Colonic mucosa (tissue), 4 donors: ENCODE measurements around the gene AAK1. TPM values are rescaled to one million over a fixed set of nuclear protein-coding genes. Genes with fewer than 3 reads are reported as not detected.
"Not testable (repeated sequence)": the region's sequence is repeated elsewhere in the genome, so short reads cannot be mapped to it uniquely, and the experiment has no call there.

Experiments used
- DNase-seq: peaks from one replicate; pipeline ENCODE4 v3.0.0-alpha.2; 2020
- H3K27ac ChIP-seq: fragments of 200-600 bp; one replicate; pipeline ENCODE4 v1.8.0; 2021
- H3K27me3 ChIP-seq: fragments of 200-600 bp; one replicate; pipeline ENCODE4 v1.8.0; 2021
- H3K36me3 ChIP-seq: fragments of 200-600 bp; one replicate; pipeline ENCODE4 v1.8.0; 2021
- H3K4me1 ChIP-seq: fragments of 200-600 bp; one replicate; pipeline ENCODE4 v1.8.0; 2021; ENCODE audit warnings: mild to moderate bottlenecking
- H3K4me3 ChIP-seq: fragments of 200-600 bp; one replicate; pipeline ENCODE4 v1.8.0; 2021
- H3K9ac ChIP-seq, 2 donors: one replicate each; pipeline ENCODE4 v1.7.0; 2013; ENCODE audit warnings: control low read depth in 2 of 2, low read depth in 2 of 2, low read length in 2 of 2
- H3K9me3 ChIP-seq: fragments of 200-600 bp; one replicate; pipeline ENCODE4 v1.8.0; 2021
- intact Hi-C: fragments of 100-400 bp; cut with DNase I; formaldehyde crosslinking; loops from one replicate; pipeline ENCODE4 v1.14.1; 2022
- total RNA-seq, 2 donors: library from RNA; stranded (reverse); fragmentation: NEBNext Ultra II Directional in 1 of 2; extraction: Animal tissue kit (Norgen Biotek cat#: 25700) in 1 of 2; gene quantifications; one replicate each; pipeline ENCODE4 v1.2.1, GENCODE V29; 2021
- TF ChIP-seq, protein P1 (sequence below): fragments of 200-600 bp; IDR thresholded peaks from one replicate; pipeline ENCODE4 v1.8.0; 2022; ENCODE audit warnings: antibody characterized with exemption, mild to moderate bottlenecking
- donor health status: healthy.
- donor health status: DM: no; HTN: no; CAD: no.
- donor health status: DM: no; HTN: no; CAD: no.

The AAK1 gene
- total RNA-seq, 2 donors from 2014 or later = 33.5 to 41.7 TPM

GRCh38 chr2:69677914-69678313 is 34.4 kb upstream of the AAK1 start:
- Histone ChIP-seq H3K4me1 (no peaks in the 10 kb centered on the region), H3K27ac (no peak overlapping the region), H3K9me3 (no peaks in the 10 kb centered on the region), H3K36me3 (no peaks in the 10 kb centered on the region), H3K9ac (no peak overlapping the region), H3K4me3 (no peak overlapping the region), H3K27me3 (no peaks in the 10 kb centered on the region)
- TF ChIP-seq, protein P1, sequence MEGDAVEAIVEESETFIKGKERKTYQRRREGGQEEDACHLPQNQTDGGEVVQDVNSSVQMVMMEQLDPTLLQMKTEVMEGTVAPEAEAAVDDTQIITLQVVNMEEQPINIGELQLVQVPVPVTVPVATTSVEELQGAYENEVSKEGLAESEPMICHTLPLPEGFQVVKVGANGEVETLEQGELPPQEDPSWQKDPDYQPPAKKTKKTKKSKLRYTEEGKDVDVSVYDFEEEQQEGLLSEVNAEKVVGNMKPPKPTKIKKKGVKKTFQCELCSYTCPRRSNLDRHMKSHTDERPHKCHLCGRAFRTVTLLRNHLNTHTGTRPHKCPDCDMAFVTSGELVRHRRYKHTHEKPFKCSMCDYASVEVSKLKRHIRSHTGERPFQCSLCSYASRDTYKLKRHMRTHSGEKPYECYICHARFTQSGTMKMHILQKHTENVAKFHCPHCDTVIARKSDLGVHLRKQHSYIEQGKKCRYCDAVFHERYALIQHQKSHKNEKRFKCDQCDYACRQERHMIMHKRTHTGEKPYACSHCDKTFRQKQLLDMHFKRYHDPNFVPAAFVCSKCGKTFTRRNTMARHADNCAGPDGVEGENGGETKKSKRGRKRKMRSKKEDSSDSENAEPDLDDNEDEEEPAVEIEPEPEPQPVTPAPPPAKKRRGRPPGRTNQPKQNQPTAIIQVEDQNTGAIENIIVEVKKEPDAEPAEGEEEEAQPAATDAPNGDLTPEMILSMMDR = no peak
- intact Hi-C loops = no loop called here
- no peak for DNase-seq

DNA sequence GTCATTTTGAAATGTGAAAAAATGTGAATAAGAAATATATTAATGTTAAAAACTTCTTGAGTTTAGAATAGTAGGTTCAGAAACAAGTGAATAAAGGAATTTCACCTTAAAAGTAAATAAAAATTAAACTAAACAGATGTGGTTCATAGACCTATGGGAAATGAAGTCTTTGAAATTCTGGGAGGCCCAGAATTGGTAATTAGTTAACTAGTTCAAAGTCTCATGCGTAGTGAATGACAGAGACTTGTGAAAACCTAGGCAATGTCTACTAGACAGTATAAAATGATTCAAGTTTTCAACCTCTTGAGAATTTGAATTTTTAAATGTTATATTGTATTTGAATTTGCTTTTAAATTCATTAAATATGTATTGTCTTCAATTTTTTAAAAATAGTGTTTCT is 32.6 kb upstream of the AAK1 start:
- TF ChIP-seq, protein P1 = no peak
- Histone ChIP-seq H3K9me3 (no peaks in the 10 kb centered on the region), H3K4me3 (no peak overlapping the region), H3K27ac (no peak overlapping the region), H3K36me3 (no peaks in the 10 kb centered on the region), H3K9ac (no peak overlapping the region), H3K27me3 (no peaks in the 10 kb centered on the region), H3K4me1 (no peaks in the 10 kb centered on the region)
- no peak for DNase-seq
- intact Hi-C loops = no loop called here

DNA sequence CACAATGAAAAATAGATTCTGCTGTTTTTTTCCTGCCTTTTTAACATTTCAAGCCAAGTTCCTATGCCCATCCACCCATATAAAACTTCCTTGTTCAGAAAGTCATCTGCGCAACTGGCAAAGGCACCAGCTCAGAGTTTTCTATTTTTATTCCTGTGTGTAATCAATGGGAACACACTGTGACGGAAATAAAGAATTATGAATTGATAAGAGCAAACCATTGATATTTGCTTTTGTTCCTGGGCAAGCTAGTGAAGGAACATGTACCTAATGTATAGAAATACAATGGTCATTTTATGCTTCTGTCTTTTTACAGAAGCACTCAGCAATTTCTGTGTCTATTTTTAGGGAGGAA is 30.8 kb upstream of the AAK1 start:
- Histone ChIP-seq H3K27ac (no peak overlapping the region), H3K4me1 (no peaks in the 10 kb centered on the region), H3K9ac (no peak overlapping the region), H3K27me3 (no peaks in the 10 kb centered on the region), H3K9me3 (no peaks in the 10 kb centered on the region), H3K36me3 (no peaks in the 10 kb centered on the region), H3K4me3 (no peak overlapping the region)
- DNase-seq = no peak
- TF ChIP-seq, protein P1 = no peak
- intact Hi-C loops = no loop called here

DNA sequence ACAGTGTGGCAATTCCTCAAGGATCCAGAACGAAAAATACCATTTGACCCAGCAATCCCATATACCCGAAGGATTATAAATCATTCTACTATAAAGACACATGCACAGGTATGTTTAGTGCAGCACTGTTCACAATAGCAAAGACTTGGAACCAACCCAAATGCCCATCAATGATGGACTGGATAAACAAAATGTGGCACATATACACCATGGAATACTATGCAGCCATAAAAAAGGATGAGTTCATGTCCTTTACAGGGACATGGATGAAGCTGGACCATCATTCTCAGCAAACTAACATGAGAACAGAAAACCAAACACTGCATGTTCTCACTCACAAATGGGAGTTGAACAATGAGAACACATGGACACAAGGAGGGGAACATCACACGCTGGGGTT is 29.6 kb upstream of the AAK1 start:
- H3K36me3 ChIP-seq, H3K9ac ChIP-seq, H3K27me3 ChIP-seq, H3K9me3 ChIP-seq, intact Hi-C loops, H3K4me3 ChIP-seq, H3K4me1 ChIP-seq, H3K27ac ChIP-seq, DNase-seq: not testable (repeated sequence)

- no peaks in the 10 kb centered on the region for H3K27me3 ChIP-seq
- no peaks in the 10 kb centered on the region for H3K4me1 ChIP-seq
- H3K4me3 ChIP-seq = no peak overlapping the region
- H3K9ac ChIP-seq = no peak overlapping the region
- no peaks in the 10 kb centered on the region for H3K36me3 ChIP-seq
- TF ChIP-seq, protein P1 = no peak
- H3K27ac ChIP-seq = no peak overlapping the region
- intact Hi-C loops = no loop called here
- DNase-seq = no peak
- H3K9me3 ChIP-seq = no peaks in the 10 kb centered on the region
Measured at GRCh38 chr2:69669666-69670065, 26.1 kb upstream of the AAK1 start.

GRCh38 chr2:69668598-69668997 is 25.1 kb upstream of the AAK1 start:
- Histone ChIP-seq H3K9ac (no peak overlapping the region), H3K9me3 (no peaks in the 10 kb centered on the region), H3K4me3 (no peak overlapping the region), H3K36me3 (no peaks in the 10 kb centered on the region), H3K27me3 (no peaks in the 10 kb centered on the region), H3K27ac (no peak overlapping the region), H3K4me1 (no peaks in the 10 kb centered on the region)
- TF ChIP-seq, protein P1 = no peak
- intact Hi-C loops = no loop called here
- no peak for DNase-seq
